Activated CD4-positive, alpha-beta T cell treated with anti-CD3 and anti-CD28 coated beads for 48 hours (primary cell): ENCODE measurements around the gene SHKBP1.
"Not testable (repeated sequence)": the region's sequence is repeated elsewhere in the genome, so short reads cannot be mapped to it uniquely, and the experiment has no call there.

Source experiments
- DNase-seq: peaks from one replicate; pipeline ENCODE4 v3.0.0-alpha.2; 2020

SHKBP1 gene

DNA sequence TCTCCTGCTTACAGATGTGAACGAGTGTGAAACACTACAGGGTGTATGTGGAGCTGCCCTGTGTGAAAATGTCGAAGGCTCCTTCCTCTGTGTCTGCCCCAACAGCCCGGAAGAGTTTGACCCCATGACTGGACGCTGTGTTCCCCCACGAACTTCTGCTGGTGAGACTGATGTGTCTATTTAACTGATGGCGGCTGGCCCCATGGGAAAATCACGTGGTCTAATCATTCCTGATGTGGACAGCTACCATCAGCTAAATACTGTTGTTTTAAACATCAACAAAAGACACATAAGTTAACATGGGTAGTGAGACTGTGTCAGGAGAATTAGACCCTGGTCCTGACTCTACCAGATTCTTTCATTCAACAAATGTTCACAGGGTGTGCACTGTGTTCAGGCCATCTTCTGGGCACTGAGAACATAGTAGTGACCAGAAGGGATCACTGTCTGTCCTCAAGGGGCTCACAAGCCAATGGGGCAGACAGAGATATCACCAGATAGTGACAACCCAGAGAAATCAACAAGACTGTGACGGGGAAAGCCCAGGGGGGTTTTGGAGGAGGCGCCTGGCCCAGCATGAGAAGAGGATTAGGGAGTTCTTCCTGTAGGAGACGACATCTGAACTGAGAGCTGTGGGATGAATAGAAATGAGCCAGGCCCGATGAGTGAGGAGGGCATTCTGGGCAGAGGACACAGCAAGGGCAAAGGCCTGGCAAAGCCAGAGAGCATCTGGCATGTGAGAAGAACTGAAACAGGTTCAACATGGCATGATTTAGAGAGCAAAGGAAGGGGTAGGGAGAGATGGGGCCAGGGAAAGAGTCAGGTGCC is 42.9 kb downstream of the SHKBP1 start:
- DNase-seq = no peak

DNA sequence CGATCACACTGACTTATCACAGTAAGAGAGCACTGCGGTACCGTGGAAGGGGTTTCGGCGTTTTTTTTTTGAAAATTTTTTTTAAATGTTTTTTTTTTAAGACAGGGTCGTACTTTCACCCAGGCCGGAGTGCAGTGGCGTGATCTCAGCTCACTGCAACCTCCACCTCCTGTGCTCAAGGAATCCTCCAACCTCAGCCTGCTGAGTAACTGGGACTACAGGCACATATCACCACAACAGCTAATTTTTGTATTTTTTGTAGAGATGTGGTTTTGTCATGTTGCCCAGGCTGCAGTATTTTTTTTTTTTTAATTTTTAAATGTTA is 43.5 kb downstream of the SHKBP1 start:
- no peak for DNase-seq

DNA sequence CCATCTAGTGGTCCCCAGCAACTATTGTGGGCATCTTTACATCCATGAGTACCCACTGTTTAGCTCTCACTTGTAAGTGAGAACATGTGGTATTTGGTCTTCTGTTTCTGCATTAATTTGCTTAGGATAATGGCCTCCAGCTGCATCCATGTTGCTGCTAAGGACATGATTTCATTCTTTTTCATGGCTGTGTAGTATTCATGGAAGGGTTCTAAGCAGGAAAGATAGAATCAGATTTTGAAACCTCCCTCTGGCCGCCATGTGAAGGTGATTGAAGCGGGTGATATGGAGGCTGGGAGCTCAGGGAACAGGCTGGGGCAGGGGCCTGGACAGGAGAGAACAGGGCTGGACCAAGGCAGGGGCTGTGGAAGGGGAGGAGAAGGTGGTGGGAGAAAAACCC is 44.6 kb downstream of the SHKBP1 start:
- DNase-seq = no peak

DNA sequence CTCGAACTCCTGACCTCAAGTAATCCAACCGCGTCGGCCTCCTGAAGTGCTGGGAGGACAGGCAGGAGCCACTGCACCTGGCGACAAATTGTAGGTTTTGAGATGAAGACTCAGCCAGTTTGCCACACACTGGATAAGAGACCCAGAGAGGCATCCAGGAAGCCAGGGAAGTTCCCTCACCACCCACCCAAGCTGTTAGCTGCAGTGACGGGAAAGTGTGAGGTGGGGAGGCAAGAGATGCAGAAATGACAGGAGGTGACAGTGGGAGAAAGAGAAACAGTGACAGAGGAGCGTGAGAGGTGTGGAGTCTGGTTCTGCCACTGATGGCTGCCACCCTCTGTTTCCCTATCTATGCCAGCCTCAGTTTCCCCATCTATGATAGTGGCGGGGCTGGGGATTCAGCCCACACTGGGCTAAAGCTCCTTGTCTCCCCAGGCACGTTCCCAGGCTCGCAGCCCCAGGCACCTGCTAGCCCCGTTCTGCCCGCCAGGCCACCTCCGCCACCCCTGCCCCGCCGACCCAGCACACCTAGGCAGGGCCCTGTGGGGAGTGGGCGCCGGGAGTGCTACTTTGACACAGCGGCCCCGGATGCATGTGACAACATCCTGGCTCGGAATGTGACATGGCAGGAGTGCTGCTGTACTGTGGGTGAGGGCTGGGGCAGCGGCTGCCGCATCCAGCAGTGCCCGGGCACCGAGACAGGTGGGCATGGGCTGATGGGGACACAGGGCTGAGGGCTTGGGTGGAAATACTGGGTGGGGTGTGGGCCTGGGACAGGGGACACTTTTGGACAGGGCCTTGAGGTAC is 45.5 kb downstream of the SHKBP1 start:
- DNase-seq = no peak

DNA sequence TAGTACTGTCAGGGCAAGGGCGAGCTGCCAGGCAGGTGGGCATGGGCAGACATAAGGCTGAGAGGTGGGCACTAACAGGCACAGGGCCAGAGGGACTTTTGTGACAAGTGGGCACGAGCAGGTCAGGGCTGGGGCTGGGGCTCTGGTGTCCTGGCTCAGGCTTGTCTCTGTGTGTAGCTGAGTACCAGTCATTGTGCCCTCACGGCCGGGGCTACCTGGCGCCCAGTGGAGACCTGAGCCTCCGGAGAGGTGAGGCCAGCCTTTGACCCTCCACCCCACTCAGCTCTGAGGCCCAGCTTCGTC is 46.1 kb downstream of the SHKBP1 start:
- no peak for DNase-seq

DNA sequence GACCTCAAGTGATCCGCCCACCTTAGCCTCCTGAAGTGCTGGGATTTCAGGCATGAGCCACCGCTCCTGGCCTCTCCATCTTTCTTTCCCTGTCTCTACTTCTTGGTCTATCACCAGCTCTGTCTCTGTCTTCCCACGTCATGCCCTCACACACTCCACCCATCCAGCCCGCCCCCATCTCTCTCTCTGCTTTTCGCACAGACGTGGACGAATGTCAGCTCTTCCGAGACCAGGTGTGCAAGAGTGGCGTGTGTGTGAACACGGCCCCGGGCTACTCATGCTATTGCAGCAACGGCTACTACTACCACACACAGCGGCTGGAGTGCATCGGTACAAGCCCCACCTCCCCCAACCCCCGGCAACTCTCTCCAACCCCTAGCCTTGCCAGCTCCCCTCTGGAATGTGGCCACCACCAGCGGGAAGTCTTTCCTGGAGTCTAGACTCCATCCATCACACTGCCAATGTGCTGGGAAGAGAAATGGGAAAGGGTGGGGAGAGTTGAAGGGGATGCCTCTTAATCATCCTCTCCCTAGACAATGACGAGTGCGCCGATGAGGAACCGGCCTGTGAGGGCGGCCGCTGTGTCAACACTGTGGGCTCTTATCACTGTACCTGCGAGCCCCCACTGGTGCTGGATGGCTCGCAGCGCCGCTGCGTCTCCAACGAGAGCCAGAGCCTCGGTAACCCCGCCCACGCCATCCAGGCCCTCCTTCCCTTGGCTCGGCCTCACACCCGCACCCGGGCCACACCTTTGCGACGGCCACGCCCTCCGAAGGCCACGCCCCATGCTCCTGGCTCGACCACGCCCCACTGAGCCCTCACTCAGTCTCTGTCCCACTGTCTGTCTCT is 47.0 kb downstream of the SHKBP1 start:
- DNase-seq = peak; percentile 65

DNA sequence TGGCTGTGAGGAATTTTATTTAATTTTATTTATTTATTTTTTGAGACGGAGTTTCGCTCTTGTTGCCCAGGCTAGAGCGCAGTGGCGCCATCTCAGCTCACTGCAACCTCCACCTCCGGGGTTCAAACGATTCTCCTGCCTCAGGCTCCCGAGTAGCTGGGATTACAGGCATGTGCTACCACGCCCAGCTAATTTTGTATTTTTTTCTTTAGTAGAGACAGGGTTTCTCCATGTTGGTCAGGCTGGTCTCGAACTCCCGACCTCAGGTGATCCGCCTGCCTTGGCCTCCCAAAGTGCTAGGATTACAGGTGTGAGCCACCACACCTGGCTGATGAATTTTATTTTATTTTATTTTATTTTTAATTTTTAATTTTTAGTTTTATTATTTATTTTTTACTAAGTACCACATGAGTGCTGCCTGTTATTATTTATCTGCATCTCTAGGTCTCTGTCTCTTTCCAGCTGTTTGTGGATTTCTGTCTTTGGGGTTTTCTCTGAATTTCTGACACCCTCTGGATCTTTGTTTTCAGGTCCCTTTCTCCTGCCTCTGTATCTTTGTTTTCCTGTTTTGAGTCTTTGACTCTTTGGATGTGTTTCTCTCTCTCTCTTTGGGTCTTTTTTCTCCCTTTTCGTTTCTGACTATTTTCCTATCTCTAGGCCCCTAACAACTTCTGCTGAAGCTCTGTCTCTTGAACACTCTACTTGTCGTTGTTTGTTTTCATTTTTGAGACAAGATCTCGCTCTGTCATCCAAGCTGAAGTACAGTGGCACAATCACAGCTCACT is 47.9 kb downstream of the SHKBP1 start:
- DNase-seq = not testable (repeated sequence)

DNA sequence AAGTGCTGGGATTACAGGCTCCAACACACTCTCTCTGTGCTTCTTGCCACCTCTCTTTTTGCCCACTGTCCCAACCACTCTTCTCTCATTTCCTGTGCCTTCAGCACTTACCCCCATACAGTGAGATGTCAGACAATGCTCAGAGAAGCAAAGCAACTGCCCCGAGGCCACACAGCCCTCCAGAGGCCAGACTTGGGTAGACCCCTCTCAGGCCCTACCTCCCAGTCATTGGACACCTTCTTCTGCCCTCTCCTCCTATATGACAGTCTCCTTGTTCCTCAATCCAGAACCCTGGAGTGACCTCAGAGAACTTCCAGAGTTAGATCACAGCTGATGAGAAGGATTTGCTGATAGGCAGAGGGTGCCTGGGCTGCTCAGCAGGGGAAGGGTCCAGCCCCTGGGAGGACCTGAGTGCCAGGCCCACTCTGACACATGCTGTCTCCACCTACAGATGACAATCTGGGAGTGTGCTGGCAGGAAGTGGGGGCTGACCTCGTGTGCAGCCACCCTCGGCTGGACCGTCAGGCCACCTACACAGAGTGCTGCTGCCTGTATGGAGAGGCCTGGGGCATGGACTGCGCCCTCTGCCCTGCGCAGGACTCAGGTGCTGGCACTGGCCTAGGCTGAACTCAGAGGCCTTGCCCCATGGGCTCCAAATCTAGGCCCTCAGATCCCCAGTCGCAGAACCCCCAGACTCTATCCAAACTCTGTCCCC is 48.9 kb downstream of the SHKBP1 start:
- DNase-seq = no peak

DNA sequence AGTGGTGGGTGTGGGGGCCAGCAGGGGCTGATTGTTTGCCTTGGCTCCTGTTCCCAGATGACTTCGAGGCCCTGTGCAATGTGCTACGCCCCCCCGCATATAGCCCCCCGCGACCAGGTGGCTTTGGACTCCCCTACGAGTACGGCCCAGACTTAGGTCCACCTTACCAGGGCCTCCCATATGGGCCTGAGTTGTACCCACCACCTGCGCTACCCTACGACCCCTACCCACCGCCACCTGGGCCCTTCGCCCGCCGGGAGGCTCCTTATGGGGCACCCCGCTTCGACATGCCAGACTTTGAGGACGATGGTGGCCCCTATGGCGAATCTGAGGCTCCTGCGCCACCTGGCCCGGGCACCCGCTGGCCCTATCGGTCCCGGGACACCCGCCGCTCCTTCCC is 50.2 kb downstream of the SHKBP1 start:
- DNase-seq = no peak

DNA sequence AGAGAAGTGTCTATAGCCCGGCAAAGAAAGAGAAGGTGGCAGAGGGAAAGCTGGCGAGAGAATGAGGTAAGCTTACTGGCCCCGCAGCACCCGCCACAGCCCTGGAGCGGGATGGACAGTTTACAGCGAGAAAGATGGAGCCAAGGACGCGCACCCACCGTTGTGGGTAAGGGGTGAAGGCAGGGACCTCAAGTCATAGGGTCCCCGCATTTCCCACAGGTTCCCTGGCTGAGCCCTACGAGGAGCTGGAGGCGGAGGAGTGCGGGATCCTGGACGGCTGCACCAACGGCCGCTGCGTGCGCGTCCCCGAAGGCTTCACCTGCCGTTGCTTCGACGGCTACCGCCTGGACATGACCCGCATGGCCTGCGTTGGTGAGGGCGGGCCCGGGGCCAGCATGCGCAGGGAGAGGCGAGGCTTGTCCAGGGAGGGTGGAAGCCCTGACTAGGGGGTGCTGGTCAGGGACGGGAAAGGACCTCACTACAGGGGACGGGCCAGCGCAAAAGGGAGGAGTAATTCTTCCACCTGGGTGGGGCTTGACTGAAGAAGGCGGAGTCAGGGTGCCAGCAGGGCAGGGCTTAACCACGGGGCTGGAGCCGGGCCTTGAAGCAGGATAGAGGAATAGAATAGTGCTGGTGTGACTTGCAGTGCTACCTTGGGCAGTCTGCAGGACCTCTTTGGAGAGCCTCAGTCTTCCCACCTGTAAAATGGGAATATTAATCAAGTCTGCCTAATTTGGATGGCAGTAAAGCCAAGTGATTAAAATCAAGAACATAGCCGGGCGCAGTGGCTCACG is 51.0 kb downstream of the SHKBP1 start:
- DNase-seq = no peak

DNA sequence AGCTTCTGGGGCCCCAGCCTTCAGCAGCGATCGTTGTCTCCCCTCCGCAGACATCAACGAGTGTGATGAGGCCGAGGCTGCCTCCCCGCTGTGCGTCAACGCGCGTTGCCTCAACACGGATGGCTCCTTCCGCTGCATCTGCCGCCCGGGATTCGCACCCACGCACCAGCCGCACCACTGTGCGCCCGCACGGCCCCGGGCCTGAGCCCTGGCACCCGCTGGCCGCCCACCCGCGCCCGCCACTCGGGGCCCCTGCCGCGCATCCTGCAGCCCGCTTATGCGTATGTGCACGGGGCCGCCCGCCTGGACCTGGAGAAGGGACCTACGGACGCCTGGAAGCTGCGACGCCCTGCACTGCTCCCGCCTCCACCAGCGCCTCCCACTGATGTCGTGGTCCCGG is 52.7 kb downstream of the SHKBP1 start:
- no peak for DNase-seq

DNA sequence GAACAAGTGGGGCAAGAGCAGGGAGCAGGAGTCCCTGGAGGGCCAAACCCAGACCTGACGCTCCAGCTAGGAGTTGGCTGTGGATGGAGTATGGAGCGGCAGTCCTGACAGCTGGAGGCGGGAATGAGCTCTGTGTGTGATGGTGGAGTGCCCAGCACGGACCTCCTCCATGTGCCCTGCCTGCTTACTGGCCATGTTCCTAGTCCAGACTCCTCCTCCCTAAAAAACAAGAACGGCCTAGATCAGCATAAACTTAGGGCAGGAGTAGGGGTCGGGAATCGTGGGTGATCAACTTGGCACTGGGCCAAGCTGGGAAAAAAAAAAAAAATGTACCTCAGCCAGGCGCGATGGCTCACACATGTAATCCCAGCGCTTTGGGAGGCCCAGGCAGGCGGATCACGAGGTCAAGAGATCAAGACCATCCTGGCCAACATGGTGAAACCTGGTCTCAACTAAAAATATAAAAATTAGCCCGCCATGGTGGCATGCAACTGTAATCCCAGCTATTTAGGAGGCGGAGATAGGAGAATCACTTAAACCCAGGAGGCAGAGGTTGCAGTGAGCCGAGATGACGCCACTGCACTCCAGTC is 54.0 kb downstream of the SHKBP1 start:
- no peak for DNase-seq

DNA sequence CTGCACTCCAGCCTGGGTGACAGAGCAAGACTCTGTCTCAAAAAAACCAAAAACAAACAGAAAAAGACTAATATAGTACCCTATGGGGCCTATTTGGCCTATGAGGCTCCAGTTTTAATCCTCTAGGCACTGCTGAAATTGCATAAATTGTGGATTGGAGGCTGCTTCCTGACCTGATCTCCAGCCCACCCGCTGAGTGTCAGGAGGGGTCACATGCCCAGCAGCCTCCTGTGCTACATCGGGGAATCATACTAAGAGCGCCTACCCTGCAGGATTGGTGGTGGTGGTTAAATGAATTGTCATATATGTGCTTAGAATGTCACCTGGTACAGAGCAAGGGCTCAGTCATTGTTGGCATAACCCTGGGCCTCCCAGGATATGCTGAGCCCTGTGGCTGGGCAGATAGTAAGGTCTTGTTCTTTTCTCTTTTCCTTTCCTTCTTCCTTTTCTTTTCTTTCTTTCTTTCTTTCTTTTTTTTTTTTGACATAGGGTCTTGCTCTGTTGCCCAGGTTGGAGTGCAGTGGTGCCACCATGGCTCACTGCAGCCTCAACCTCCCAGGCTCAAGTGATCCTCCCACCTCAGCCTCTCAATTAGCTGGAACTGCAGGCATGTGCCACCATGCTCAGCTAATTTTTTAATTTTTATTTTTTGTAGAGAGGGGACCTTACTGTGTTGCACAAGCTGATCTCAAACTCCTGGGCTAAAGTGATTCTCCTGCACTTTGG is 55.8 kb downstream of the SHKBP1 start:
- DNase-seq = no peak

DNA sequence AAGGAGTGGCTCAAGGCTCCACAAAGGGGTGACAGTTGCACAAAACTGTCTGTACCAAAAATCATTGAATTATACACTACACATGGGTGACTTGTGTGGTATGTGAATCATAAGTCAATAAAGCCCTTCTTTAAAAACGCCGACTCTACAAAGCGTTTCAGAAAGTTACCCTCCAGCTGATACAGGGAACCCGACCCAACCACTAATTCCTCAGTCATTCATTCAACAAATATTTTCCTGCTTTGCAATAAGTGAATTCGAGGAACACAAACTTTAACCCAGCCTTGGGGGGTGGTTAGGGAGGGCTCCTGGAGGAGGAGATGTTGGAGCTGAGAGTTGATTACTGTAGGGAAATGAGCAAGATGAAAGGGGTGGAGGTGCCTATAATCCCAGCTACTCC is 56.5 kb downstream of the SHKBP1 start:
- no peak for DNase-seq

DNA sequence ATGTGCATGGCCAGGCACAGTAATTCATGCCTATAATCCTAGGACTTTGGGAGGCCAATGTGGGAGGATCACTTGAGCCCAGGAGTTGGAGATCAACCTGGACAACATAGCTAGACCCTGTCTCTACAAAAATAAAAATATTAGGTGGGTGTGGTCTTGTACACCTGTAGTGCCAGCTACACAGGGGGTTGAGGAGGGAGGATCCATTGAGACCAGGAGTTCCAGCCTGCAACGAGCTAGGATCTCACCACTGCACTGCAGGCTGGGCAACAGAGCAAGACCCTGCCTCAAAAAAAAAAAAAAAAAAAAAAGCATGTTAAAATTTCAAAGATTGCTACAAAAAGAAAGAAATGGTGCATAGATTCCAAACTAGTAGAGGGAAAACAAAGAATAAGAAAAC is 61.7 kb downstream of the SHKBP1 start:
- DNase-seq = no peak

DNA sequence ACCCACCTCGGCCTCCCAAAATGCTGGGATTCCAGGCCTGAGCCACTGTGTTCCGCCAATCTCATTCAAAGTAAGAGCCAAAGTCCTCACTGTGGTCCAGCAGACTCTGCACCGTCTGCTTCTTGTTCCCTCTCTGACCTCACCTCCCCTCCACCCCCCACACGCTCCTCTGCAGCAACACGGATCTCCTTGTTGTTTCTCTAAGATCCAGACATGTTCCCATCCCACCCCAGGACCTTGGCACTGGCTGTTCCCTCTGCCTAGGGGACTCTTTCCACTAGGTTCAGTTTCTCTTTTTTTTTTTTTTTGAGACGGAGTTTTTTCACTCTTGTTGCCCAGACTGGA is 62.9 kb downstream of the SHKBP1 start:
- no peak for DNase-seq

DNA sequence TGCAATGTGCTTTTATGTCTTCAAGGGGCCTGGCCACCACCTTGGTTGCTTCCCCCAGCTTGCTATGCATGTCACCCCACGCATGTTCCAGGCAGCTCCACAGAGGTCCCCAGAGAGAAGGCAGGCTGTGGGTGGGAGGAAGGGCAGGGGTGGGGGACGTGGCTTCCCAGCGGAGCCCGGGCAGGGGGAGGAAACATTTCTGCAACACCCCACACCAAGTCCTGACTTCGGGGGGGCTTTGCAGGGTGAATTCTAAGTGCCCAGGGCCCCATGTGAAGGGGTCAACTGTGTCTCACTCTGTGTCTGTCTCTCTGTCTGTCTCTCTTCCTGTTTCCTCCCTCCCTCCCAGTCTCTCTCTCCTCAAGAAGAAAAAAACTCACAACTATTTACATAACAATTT is 64.1 kb downstream of the SHKBP1 start:
- DNase-seq = no peak
